HG03097 (cell line): ENCODE measurements around the gene NETO1.

Source experiments
- ATAC-seq: cut with Tn5 transposase; IDR thresholded peaks from one replicate; pipeline ENCODE4 v1.9.1; 2021; ENCODE audit not compliant: unreplicated experiment, low FRiP score

Gene NETO1, protein sequence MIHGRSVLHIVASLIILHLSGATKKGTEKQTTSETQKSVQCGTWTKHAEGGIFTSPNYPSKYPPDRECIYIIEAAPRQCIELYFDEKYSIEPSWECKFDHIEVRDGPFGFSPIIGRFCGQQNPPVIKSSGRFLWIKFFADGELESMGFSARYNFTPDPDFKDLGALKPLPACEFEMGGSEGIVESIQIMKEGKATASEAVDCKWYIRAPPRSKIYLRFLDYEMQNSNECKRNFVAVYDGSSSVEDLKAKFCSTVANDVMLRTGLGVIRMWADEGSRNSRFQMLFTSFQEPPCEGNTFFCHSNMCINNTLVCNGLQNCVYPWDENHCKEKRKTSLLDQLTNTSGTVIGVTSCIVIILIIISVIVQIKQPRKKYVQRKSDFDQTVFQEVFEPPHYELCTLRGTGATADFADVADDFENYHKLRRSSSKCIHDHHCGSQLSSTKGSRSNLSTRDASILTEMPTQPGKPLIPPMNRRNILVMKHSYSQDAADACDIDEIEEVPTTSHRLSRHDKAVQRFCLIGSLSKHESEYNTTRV

DNA sequence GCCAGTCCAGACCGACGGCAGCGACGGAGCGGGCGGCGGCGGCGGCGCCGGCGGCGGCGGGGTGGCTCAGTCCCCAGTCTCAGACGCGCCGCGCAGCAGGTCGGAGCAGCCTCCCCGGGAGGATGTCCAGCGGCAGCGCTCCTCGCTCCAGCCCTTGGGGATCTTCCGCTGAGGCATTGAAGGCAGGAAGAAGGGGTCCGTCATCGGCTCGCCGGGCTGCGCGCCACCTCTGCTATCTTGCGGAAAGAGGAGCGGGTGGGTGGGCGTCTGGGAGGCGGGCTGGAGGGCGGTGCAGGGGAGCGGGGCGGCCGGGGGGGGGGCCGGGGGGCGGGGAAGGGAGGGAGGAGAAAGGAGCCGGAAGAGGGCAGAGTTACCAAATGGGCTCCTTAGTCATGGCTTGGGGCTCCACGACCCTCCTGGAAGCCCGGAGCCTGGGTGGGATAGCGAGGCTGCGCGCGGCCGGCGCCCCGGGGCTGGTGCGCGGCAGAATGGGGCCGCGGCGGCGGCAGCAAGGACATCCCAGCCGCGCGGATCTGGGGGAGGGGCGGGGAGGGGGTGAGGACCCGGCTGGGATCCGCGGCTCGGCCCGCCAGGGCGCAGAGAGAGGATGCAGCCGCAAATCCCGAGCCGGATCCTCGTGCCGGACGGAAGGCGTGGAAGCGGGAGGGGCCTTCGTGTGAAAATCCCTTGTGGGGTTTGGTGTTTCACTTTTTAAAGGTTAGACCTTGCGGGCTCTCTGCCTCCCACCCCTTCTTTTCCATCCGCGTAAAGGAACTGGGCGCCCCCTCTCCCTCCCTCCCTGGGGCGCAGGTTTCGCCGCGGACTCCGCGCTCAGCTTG lies at the start of gene NETO1:
NETO1 (minus strand) TSS at position 242 of the 839 bp plus-strand sequence. CDS start 696 bp downstream, outside the sequence.
- ATAC-seq = no peak

DNA sequence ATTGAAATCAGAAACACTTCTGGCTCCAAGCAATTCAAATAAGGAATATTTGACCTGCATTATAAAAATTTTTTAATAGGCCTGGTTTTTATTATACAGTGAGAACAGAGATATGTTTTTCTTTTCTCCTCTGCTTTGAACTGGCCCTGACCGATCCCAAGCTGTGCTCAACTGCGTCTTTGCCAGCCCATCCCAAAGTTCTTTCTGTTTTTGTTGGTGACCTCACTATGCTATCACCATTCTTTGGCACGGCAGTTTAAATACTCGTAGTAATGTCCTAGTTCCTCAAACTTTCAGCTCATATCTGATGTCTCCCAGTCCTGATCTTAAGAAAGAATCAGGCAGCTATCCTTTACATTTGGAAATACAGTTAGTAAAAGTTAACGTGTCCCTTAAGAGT lies 42.3 kb upstream of the NETO1 start:
- no peak for ATAC-seq

DNA sequence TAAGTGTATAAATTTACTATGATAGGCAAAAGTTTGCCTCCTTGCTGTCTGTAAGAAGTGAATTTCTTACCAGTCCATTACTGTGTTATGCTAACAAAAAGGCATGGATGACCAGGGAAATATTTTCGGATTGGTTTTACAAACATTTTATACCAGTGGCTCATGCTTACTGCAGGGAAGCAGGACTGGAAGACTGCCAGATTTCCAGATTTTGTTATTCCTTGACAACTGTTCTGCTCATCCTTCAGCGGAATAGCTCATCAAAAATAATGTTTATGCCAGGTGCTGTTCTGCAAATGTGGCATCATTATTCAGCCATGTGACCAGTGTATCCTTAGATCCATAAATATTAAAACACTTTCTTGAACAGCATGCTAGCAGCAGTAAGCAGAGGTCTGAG lies 40.4 kb upstream of the NETO1 start:
- no peak for ATAC-seq

DNA sequence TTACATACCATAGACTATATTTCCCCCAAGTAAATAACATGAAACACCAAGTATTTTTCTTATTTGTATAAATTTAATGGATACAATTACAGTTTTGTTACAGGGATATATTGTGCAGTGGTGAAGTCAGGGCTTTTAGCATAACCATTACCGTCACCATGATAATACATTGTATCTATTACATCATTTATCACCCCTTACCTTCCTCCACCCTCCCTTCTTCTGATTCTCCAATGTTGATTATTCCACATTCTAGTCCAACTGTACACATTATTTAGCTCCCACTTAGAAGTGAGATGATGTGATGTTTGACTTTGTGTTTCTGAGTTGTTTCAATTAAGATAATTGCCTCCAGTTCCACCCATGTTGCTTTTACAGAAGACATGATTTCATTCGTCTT lies 35.2 kb upstream of the NETO1 start:
- no peak for ATAC-seq

DNA sequence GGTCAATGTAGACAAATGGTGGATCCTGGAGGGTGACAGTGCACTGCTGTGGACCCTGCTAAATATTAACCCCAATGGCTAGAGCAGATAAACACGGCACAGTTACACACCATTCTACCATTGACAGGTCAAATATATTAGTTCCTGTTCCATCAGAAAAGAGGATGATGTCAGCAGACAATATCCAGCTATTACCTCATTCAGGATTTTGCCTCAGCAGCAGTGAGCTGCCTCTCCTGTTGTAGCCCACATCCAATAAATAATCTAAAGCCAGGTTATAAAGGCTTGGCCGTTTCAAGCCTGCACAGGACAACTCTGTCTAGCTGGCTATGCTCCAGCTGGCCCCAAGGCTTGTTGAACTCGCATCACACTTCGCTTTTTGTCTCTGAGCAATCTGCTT lies 31.6 kb upstream of the NETO1 start:
- ATAC-seq = no peak

DNA sequence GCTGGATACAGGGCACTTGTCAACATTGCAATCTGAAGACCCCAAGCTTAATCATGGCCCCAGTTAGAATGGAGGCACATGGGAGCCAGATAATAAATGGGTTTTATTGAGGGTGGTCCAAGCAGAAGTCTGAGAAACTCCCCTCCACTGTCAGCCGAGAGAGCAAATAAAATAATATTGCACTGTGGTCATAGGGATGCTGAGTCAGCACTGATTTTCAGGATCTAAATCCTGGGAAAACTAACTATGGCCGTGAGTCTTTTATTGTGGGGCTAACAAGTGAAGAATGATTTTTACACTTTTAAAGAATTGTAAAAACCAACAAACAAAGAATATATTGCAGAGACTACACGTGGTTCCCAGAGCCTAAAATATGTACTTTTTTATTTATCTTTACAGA lies 31.1 kb upstream of the NETO1 start:
- ATAC-seq = no peak

DNA sequence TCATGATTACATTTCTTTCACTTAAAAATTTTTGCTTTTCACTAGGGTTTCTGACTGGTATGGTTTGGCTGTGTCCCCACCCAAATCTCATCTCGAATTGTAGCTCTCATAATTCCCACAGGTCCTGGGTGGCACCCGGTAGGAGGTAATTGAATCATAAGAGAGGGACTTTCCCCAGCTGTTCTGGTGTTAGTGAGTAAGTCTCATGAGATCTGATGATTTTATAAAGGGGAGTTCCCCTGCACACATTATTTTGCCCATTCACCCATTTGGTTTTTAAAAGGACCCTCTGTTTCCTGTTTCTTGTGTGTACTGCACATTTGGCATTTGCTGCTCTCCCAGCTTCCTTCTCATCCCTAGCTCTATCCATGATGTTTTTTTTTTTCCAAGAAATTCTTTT lies 27.8 kb upstream of the NETO1 start:
- no peak for ATAC-seq

DNA sequence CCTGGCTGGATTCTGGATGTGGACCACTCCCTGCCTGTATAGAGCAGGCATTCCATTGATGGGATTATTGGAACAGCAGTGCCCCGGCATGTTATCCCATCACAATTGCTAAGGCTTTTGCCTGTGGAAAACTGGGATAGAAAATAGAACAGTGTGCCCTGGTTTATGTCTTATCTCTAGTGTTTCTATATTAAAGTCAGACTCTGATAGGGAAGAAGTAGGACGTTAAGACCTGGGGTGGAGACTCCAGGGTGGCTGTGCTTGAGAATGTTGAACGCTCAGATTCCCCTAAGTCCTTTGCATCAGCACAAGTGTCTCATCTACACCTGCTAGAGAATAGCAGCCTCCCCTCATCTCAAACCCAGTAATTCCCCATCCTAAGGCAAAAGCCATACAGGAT lies 10.8 kb upstream of the NETO1 start:
- no peak for ATAC-seq

DNA sequence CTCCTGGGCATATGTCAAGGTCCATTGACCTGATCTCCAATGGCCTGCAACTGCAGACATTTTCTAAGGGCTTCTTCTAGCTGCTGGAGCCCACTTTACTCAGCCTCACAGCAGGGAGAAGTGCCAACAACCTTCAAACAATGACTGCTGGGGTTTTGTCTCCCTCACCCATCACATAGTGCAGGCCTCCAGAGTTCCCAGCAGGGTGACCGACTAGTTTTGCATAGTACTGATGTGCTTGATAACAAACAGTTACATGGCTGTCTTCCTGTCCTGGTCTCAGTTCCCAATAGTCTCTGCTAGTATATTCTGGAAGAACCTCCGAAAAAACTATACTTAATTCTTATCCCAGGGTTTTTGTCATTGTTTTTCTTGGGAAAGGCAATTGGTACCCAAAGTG lies 10.4 kb upstream of the NETO1 start:
- no peak for ATAC-seq

DNA sequence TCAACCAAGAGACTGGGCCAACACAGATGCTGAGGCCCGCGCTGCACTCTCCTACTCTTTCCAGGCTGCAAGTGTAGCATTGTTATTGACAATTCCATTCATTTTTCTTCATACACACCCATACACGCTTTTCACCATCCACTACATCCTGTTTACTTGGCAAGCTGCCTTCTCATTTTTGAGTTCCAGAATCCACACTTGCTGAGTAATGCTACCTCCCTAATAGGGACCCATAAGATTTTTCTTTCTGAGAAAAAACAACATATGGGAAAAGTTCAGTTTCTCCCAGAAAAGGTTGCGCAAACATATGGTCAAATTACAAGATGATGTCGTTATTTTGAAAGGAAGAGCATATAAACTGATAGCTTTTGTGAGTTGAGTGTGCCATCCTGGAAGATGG lies 3.3 kb upstream of the NETO1 start:
- ATAC-seq = no peak

DNA sequence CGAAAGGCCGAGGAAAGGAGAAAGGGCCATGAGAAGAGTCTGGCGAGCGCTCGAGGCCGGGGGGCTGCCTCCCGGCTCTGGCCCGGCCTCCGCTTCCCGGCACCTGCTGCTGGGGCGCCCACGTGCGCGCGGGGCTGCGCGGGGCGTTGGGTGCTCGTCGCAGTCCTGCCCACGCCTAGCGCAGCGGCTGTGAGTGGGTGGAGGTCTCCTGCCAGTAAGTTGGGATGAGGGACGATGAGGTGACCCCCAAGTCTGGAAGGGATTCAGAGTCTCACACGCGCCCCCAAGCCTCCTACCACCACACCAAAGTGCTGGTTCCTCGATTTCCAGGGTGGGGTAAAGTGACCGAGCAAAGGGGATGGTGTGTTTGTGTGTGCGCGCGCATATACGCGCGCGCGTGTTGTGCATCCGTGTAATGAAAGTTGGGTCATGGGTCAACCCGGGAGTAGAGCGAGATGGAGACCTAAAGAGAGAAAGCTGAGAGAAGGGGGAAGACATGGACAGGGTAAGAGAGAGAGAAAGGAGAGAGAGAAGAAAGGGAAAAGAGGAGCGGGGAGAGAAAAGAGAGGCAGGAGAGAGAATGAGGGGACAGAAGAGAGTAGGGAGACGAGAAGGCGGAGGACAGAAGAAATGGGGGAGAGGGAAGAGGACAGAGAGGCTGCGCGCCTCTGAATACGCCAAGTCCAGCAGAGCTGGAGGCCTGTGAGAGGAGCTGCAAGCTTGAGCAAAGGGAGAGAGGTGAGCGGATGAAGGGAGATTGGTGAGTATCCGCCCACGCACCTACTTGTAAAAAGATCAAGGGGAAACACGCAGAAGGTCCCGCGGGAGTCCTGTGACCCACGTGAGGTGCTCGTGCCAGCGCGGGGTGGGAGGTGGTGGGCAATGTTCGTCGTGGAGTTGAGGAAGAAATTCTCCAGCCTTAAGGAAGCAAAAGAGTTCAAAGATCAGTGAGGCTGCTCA lies 1.7 kb upstream of the NETO1 start:
- no peak for ATAC-seq

DNA sequence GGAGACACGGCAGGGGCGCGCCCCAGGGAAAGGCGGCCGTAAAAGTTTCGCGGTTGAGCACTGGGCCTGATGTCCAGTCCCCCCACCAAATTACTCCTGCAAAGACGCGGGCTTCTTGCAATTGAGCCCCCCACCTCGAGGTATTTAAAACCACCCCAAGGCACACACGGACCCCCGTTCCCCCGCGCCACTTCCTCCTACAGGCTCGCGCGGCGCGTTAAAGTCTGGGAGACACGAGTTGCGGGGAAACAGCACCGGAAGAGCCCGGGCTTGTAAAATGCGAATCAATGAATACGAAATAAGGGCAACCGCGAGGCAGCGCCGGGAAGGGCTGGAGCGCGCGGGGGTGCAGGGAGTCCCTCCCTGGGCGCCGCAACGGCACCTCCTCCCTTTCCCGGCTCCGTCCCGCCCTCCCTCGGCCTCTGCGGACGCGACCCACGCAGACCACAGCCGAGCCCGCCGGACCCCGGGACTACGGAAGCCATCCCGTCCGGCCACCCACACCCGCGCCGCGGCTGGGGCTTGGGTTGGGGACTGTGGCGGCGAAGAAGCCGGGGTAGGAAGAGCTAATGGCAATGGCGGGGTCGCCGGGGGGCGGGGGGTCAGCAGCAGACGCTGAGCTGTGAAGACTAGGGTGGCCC lies 918 bp upstream of the NETO1 start:
- no peak for ATAC-seq

DNA sequence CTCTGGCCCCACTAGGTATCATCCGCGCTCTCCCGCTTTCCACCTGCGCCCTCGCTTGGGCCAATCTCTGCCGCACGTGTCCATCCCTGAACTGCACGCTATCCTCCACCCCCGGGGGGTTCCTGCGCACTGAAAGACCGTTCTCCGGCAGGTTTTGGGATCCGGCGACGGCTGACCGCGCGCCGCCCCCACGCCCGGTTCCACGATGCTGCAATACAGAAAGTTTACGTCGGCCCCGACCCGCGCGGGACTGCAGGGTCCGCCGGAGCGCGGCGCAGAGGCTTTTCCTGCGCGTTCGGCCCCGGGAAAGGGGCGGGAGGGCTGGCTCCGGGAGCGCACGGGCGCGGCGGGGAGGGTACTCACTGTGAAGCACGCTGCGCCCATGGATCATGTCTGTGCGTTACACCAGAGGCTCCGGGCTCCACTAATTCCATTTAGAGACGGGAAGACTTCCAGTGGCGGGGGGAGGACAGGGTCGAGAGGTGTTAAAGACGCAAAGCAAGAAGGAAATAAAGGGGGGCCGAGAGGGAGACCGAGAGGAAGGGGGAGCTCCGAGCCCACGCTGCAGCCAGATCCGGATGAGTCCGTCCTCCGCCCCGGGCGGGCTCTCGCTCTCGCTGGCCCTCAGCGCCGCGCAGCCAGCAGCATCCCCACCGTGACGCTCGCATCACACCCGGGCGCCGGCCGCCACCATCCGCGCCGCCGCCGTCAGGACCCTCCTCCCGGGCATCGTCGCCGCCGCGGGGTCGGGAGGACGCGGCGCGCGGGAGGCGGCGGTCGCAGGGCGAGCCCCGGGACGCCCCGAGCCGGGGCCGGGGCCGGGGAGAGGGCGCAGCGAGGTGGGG lies 664 bp downstream of the NETO1 start:
- no peak for ATAC-seq

DNA sequence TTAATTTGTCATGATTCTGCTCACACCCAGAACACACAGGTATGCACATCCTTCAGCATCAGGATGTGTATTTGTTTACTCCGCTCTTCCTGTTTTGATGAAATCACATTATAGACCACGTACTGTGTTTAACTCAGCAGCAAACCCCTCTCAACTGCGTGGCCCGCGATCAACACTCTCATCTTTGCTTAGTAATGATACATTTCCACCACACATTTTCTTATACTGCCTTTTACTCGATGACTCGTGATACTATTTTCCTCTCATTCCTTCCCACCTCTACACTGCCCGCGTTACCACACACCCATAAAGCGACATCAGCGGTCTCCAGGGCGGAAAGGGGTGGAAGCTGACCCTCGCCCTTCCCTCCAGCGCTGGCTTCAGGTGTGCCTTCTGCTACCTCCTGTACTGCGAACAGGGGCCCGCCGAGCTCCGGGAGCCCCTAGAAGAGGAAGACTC lies 1.3 kb downstream of the NETO1 start:
- no peak for ATAC-seq

DNA sequence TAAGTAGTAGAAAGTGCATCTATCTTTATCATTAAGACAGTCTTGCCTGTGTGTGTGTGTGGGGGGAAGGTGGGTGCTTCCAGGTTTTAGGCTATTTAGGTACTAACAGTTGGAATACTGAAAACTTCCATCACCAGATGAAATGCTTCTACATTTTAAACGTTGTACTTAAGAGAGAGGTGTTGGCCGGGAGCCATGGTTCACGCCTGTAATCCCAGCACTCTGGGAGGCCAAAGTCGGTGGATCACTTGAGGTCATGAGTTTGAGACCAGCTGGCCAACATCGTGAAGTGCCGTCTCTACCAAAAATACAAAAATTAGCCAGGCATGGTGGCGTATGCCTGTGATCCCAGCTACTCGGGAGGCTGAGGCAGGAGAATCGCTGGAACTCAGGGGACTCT lies 4.0 kb downstream of the NETO1 start:
- no peak for ATAC-seq

DNA sequence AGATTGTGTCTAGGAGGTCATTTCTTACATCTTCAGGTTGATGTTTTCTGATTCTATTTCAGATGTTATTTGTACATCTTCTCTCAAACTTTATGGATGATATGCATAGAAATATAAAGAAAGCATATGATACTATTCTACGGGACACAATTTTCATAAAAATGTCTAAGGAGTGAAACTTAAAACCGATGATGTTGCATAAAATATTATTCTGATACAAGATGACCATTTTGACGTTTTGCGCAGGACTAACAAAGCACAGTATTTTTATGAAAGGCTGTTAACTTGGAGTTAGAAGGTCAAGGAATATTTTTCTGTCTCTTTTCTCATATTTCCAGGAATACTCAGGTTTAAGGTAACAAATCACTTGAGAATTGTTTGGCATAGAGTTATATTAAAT lies 8.7 kb downstream of the NETO1 start:
- no peak for ATAC-seq

DNA sequence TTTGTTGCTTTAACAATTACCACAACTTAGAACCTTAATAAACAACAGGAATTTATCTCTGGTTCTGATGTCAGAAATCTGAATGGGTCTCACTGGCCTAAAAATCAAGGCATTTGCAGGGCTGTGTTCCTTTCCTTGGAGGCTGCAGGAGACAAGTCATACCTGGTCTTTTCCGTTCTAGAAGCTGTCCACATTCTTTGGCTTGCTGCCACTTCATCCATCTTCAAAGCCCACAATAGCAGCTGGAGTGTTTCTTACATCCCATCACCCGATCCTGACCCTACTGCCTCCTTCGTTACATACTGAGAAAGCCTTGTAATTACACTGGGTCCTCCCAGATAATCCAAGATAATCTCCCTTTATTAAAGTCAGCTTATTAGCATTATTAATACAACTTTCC lies 18.1 kb downstream of the NETO1 start:
- no peak for ATAC-seq

DNA sequence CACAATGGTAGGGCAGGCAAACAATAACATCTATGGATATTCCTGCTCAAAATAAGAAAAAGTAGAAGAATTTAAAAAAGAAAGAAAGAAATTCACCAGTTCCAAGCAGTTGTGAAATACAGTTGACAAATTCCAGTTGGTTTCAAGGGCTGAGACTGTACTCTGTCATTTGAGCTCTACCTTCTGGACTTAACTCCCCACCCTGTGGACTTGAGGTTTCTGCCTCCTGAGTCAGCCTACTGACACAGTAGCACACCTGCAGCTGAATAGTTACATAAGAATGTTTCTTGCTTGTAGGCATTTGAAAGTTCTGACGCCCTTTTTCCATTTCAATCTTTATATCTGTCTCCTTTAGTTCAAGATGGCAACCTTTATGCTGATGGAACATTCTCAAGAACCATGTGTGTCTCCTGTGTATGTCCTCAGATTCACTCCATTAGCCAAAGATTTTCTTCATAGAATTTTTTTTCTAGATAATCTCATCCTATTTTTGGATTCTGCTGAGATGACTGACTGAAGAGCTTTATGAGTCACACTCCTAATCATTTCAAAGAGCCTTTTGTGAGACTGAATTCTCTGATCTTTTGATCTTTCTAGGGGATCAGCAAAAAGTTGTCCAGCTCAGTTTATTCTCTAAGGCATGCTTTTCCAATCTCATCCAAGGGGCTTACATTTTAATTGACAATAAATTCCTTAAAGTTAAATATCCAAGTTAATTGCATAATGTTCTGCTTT lies 19.1 kb downstream of the NETO1 start:
- ATAC-seq = no peak
